Keratinocyte (primary cell): ENCODE data around the gene IL17C. TPM values are rescaled to one million over a fixed set of nuclear protein-coding genes. Genes with fewer than 3 reads are reported as not detected.

Experiments used
- DNase-seq: peaks from one replicate; pipeline ENCODE4 v3.0.0-alpha.2; 2011; ENCODE audit warnings: low read depth, missing footprints, low spot score
- FAIRE-seq: peaks from 2 replicates; lab custom pipeline; 2011; peaks lifted over from hg19 to GRCh38; lab: Jason Lieb, UNC
- H2AFZ ChIP-seq: 2 replicates; pipeline ENCODE4 v1.6.0; 2012; ENCODE audit warnings: low read length, control low read depth, inconsistent platforms; ENCODE audit not compliant: control insufficient read depth
- H3K27ac ChIP-seq: 2 replicates; pipeline ENCODE4 v1.5.1; 2011; ENCODE audit warnings: low read length; ENCODE audit not compliant: control insufficient read depth, insufficient read depth
- H3K27me3 ChIP-seq: 3 replicates; pipeline ENCODE4 v1.6.0; 2011; ENCODE audit warnings: low read length; ENCODE audit not compliant: control insufficient read depth, insufficient read depth; ENCODE audit errors: extremely low read depth
- H3K36me3 ChIP-seq, 2 experiments: 2 replicates in 1 of 2; 3 replicates in 1 of 2; pipeline ENCODE4 v1.5.1; 2011; ENCODE audit warnings: low read length in 2 of 2, mild to moderate bottlenecking in 1 of 2; ENCODE audit not compliant: control insufficient read depth in 2 of 2, insufficient read depth in 2 of 2; ENCODE audit errors: extremely low read depth in 1 of 2
- H3K4me1 ChIP-seq: 3 replicates; pipeline ENCODE4 v1.5.1; 2011; ENCODE audit warnings: low read length; ENCODE audit not compliant: control insufficient read depth, insufficient read depth; ENCODE audit errors: extremely low read depth
- H3K4me2 ChIP-seq: 3 replicates; pipeline ENCODE4 v1.6.0; 2011; ENCODE audit warnings: low read depth, low read length; ENCODE audit not compliant: control insufficient read depth, insufficient read depth; ENCODE audit errors: extremely low read depth
- H3K4me3 ChIP-seq, 3 experiments: fragments of 200-600 bp in 1 of 3; sonication (generic) in 1 of 3; 2 replicates in 2 of 3; 3 replicates in 1 of 3; pipeline ENCODE4 v1.5.1; 2011 to 2016; ENCODE audit warnings: low read length in 3 of 3, mild to moderate bottlenecking in 3 of 3, control low read depth in 2 of 3, inconsistent platforms in 1 of 3, low read depth in 1 of 3, mixed read lengths in 1 of 3, mixed run types in 1 of 3, moderate library complexity in 1 of 3; ENCODE audit not compliant: control insufficient read depth in 2 of 3, insufficient read depth in 2 of 3; ENCODE audit errors: extremely low read depth in 1 of 3
- H3K79me2 ChIP-seq: 2 replicates; pipeline ENCODE4 v1.6.0; 2012; ENCODE audit warnings: low read length; ENCODE audit not compliant: control insufficient read depth, insufficient read depth
- H3K9ac ChIP-seq: 3 replicates; pipeline ENCODE4 v1.6.0; 2011; ENCODE audit warnings: low read length; ENCODE audit not compliant: control insufficient read depth, insufficient read depth; ENCODE audit errors: extremely low read depth
- H3K9me1 ChIP-seq: 3 replicates; pipeline ENCODE4 v1.6.0; 2011; ENCODE audit warnings: low read length; ENCODE audit not compliant: control insufficient read depth, insufficient read depth; ENCODE audit errors: extremely low read depth
- H3K9me3 ChIP-seq: 2 replicates; pipeline ENCODE4 v1.5.1; 2012; ENCODE audit warnings: low read depth, low read length; ENCODE audit not compliant: control insufficient read depth
- H4K20me1 ChIP-seq: 3 replicates; pipeline ENCODE4 v1.6.0; 2011; ENCODE audit warnings: low read length; ENCODE audit not compliant: control insufficient read depth, insufficient read depth; ENCODE audit errors: extremely low read depth
- EZH2 ChIP-seq: IDR thresholded peaks from one replicate; pipeline ENCODE4 v1.6.1; 2012; ENCODE audit warnings: inconsistent platforms, mild to moderate bottlenecking, low read length, moderate library complexity
- dilution Hi-C: fragments of 300-500 bp; cut with MboI; formaldehyde crosslinking; loops from one replicate; pipeline ENCODE4 v1.7.0; 2020; ENCODE audit warnings: low sequenced_read_pairs; ENCODE audit not compliant: extremely low pct_ligation_motif_present
- polyA plus RNA-seq, 5 experiments: library from polyadenylated mRNA; depleted of rRNA in 3 of 5; stranded (reverse) in 3 of 5; stranded (forward) in 1 of 5; unstranded in 1 of 5; fragments of >200 nt; gene quantifications; 1 replicate in 1 of 5; 2 replicates in 3 of 5; 3 replicates in 1 of 5; pipeline versions ENCODE4 v1.2.1 to v1.2.3, GENCODE V29; 2011 to 2012; ENCODE audit warnings: missing spikeins in 2 of 5, low read depth in 1 of 5, low replicate concordance in 1 of 5
- TF ChIP-seq, protein P1 (sequence below), 3 experiments: IDR thresholded peaks in 1 of 3; conservative IDR thresholded peaks in 1 of 3; optimal IDR thresholded peaks in 1 of 3; 2 replicates in 2 of 3; 3 replicates in 1 of 3; pipeline versions ENCODE3 to v1.5.1; 2011; ENCODE audit warnings: low read length in 3 of 3, mild to moderate bottlenecking in 3 of 3, moderate library complexity in 2 of 3, control low read depth in 1 of 3, inconsistent platforms in 1 of 3; ENCODE audit not compliant: insufficient read depth in 2 of 3; ENCODE audit errors: extremely low read depth in 1 of 3

The IL17C gene
- polyA plus RNA-seq, 1 donor (not counting 4 experiments of a cell fraction or from before 2014, with no cell fraction given) = not detected

DNA sequence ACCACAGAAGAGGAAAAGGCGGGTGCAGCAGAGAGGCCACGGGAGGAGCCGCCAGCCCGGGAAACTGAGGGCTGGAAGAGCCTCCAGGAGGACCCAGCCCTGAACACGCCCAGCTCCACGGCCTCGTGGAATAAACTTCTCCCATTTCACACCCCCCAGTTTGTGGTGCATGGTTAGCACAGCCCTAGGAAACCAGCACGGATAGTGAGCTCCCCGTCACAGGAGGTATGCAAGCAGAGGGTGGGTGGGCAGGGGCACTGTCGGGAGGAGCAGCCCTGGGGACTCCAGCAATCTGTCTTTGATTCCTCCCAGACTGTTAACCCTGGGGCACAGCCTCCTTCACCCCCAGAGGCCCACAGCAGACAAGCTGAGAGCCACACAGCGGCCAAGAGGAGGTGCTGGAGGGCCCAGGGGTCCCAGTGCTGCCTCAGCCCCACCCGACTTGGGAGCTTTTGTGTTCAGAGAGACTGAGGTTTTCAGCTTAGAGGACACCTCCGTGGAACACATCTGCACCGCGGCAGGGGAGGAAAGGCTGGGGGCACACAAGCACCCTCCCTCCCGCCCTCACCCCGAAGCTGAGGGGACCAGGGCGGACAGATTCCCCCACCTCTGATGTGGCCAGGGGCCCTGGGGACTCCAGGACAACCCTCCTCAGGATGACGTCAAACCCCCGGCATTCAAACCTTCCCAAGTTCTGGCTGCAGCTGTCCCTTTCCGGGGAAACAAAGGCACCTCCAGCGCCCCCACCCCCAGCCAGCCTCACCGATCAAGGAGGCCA, 1.7 kb upstream of the IL17C start:
- no peak for DNase-seq
- peaks cover 60% of the 10 kb centered on the region for H3K27me3 ChIP-seq
- no peak overlapping the region for H3K4me3 ChIP-seq
- H2AFZ ChIP-seq = no peak overlapping the region
- H3K4me2 ChIP-seq = no peak overlapping the region
- H4K20me1 ChIP-seq = peaks cover 6% of the 10 kb centered on the region
- TF ChIP-seq, protein P1, sequence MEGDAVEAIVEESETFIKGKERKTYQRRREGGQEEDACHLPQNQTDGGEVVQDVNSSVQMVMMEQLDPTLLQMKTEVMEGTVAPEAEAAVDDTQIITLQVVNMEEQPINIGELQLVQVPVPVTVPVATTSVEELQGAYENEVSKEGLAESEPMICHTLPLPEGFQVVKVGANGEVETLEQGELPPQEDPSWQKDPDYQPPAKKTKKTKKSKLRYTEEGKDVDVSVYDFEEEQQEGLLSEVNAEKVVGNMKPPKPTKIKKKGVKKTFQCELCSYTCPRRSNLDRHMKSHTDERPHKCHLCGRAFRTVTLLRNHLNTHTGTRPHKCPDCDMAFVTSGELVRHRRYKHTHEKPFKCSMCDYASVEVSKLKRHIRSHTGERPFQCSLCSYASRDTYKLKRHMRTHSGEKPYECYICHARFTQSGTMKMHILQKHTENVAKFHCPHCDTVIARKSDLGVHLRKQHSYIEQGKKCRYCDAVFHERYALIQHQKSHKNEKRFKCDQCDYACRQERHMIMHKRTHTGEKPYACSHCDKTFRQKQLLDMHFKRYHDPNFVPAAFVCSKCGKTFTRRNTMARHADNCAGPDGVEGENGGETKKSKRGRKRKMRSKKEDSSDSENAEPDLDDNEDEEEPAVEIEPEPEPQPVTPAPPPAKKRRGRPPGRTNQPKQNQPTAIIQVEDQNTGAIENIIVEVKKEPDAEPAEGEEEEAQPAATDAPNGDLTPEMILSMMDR (optimal IDR thresholded peaks at IDR 0.05 in 1 of 3, IDR thresholded peaks at IDR 0.05 in 1 of 3, conservative IDR thresholded peaks at IDR 0.05 in 1 of 3; ENCODE audit: extremely low read depth in 1 of 3, insufficient read depth in 2 of 3, low read length in 3 of 3) = no peak
- no peak for TF ChIP-seq EZH2
- H3K36me3 ChIP-seq = peaks cover 0 to 3% of the 10 kb centered on the region in 2 experiments
- no peak for FAIRE-seq
- no peak overlapping the region for H3K27ac ChIP-seq
- no peaks in the 10 kb centered on the region for H3K79me2 ChIP-seq
- no peaks in the 10 kb centered on the region for H3K9me3 ChIP-seq
- H3K9me1 ChIP-seq = no peaks in the 10 kb centered on the region
- H3K9ac ChIP-seq = no peak overlapping the region
- dilution Hi-C loops = no loop called here
- H3K4me1 ChIP-seq = peaks cover 18% of the 10 kb centered on the region

DNA sequence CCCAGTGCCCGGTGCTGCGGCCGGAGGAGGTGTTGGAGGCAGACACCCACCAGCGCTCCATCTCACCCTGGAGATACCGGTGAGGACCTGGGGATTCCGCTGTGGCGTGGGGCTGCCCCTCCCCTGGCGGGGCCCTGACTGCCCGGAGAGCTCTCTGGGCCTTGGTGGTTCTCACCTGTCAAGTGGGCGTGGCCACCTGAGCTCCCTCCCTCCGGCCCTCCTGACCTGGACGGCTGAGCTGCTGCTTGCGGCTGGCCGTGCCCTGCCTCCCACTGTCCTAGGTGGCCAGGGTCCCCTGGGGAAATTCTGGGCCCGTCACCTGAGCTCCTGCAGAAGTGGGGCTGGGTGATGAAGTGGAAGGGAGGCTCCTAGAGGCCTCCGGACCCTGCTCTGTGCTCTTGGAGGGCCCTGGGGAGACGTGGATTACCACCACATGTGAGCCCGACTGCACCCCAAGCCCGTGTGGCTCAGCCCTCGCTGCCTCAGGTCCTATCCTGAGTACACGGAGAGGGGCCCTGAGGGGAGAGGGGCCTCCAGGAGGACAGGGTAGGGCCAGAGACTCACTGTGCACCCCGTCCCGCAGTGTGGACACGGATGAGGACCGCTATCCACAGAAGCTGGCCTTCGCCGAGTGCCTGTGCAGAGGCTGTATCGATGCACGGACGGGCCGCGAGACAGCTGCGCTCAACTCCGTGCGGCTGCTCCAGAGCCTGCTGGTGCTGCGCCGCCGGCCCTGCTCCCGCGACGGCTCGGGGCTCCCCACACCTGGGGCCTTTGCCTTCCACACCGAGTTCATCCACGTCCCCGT, 1.1 kb downstream of the IL17C start:
- dilution Hi-C loops = no loop called here
- no peak overlapping the region for H3K4me3 ChIP-seq
- FAIRE-seq = no peak
- TF ChIP-seq, protein P1 (optimal IDR thresholded peaks at IDR 0.05 in 1 of 3, IDR thresholded peaks at IDR 0.05 in 1 of 3, conservative IDR thresholded peaks at IDR 0.05 in 1 of 3; ENCODE audit: extremely low read depth in 1 of 3, insufficient read depth in 2 of 3, low read length in 3 of 3) = no peak
- TF ChIP-seq EZH2 = peak; percentile 60
- no peaks in the 10 kb centered on the region for H3K79me2 ChIP-seq
- no peak for DNase-seq
- H3K9me3 ChIP-seq = no peaks in the 10 kb centered on the region
- no peak overlapping the region for H2AFZ ChIP-seq
- H3K9me1 ChIP-seq = peaks cover 2% of the 10 kb centered on the region
- H4K20me1 ChIP-seq = peaks cover 10% of the 10 kb centered on the region
- H3K36me3 ChIP-seq = no peaks in the 10 kb centered on the region
- H3K9ac ChIP-seq = no peak overlapping the region
- peaks cover 20% of the 10 kb centered on the region for H3K4me1 ChIP-seq
- no peak overlapping the region for H3K4me2 ChIP-seq
- no peak overlapping the region for H3K27ac ChIP-seq
- H3K27me3 ChIP-seq = peaks cover 71% of the 10 kb centered on the region
